ENCODE data around the gene DENND4B.

DENND4B gene

DNA sequence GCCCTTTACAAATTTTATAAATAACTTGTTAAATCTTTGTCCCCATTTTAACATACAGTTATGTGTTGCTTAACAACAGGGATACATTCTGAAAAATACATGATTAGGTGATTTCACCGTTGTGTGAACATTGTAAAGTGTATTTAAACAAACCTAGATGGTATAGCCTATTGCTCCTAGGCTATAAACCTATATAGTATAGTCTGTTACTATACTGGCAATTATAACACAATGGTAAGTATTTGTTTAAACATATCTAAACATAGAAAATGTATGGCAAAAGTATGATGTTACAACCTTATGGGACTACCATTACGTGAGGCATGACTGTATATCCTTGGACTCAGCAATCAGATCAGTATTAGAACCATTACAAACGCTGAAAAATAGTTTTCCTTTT is 60.4 kb downstream of the DENND4B start:
- DNase-seq (ENCODE audit: low read depth, low spot score): no peak

DNA sequence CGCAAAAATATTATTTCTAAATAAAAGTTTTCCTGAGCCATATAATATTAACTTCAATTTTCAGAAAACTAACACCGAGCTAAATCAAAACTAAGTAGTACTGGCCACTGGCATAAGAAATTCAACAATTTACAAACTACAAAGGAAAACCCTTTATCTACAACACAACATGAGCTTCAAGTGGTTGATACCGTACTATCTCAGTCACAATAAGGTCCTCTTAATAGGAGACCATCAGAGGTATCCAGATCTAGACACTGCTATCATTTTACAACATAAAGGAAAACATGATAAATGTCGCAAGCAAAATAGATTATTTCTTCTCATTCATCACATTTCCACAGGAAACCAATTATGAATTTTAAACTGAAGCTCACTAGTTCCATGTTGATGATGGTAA is 63.3 kb downstream of the DENND4B start:
- no peak for DNase-seq (ENCODE audit: low read depth, low spot score)

GRCh38 chr1:153882296-153882912 is 64.1 kb downstream of the DENND4B start:
- DNase-seq (ENCODE audit: low read depth, low spot score): no peak

GRCh38 chr1:153881751-153882150 is 64.8 kb downstream of the DENND4B start:
- DNase-seq (ENCODE audit: low read depth, low spot score): peak; percentile 31

GRCh38 chr1:153880962-153881361 is 65.6 kb downstream of the DENND4B start:
- peak; percentile 92 for DNase-seq (ENCODE audit: low read depth, low spot score)

- no peak for DNase-seq (ENCODE audit: low read depth, low spot score)
These were observed 66.5 kb downstream of the DENND4B start for GRCh38 chr1:153880024-153880423.

All from smooth muscle cell of the brain vasculature (primary cell).